ENCODE data around the gene HSPA12B. TPM values are rescaled to one million over a fixed set of nuclear protein-coding genes. Genes with fewer than 3 reads are reported as not detected.
A peak's percentile ranks its signal among the peaks of the same experiment; 100 is the strongest.
"Not testable (repeated sequence)": the region's sequence is repeated elsewhere in the genome, so short reads cannot be mapped to it uniquely, and the experiment has no call there.

The HSPA12B gene
- total RNA-seq, 1 donor = 0.18 TPM

- DNase-seq (ENCODE audit: low read depth) = peak; percentile 58
- TF ChIP-seq, protein P1, sequence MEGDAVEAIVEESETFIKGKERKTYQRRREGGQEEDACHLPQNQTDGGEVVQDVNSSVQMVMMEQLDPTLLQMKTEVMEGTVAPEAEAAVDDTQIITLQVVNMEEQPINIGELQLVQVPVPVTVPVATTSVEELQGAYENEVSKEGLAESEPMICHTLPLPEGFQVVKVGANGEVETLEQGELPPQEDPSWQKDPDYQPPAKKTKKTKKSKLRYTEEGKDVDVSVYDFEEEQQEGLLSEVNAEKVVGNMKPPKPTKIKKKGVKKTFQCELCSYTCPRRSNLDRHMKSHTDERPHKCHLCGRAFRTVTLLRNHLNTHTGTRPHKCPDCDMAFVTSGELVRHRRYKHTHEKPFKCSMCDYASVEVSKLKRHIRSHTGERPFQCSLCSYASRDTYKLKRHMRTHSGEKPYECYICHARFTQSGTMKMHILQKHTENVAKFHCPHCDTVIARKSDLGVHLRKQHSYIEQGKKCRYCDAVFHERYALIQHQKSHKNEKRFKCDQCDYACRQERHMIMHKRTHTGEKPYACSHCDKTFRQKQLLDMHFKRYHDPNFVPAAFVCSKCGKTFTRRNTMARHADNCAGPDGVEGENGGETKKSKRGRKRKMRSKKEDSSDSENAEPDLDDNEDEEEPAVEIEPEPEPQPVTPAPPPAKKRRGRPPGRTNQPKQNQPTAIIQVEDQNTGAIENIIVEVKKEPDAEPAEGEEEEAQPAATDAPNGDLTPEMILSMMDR (IDR thresholded peaks at IDR 0.05; ENCODE audit: insufficient read depth, low read length) = no peak
- H3K4me3 ChIP-seq (ENCODE audit: low read depth, low read length) = peak overlapping the region; percentile 85
Observed at GRCh38 chr20:3786126-3786484, 53.6 kb downstream of the HSPA12B start.

DNA sequence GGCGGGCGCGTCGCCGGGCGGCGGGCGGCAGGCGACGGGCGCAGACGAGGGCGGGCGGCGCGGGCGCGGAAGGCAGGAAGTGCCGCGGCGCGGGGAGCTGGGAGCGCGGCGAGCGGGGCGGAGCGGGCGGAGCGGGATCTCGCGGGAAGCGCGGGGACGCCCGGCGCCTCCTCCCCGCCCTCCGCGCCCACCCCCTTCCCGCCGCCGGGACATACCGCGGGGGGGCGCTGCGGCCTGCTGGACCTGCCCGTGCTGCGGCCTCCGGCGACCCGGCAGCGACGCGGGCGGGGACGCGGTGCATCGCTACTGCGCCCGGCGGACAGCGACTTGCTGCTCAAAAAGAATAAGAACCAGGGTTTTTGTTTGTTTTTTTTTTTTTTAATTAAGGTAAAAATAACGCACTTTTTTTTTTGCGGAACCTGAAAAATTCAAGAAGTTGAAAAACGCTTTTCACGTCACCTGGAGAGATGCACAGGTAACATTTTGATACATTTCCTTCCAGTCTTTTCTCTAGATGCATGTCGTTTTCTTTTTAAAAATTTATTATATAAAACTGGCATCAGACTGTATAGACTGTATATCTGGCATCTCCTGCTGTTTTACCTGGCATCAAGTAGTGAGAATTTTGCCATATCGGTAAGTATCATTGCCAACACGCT, 54.3 kb downstream of the HSPA12B start, which contains the start of gene CENPB:
Gene CENPB (minus strand): TSS at position 76 of the 659 bp plus-strand sequence. CDS start 257 bp downstream, outside the sequence.
- DNase-seq (ENCODE audit: low read depth) = peak; percentile 72
- H3K4me3 ChIP-seq (ENCODE audit: low read depth, low read length) = peak within 1 kb of the TSS; percentile 85
- TF ChIP-seq, protein P1 (IDR thresholded peaks at IDR 0.05; ENCODE audit: insufficient read depth, low read length) = peak; percentile 47

- DNase-seq (ENCODE audit: low read depth) = no peak
- TF ChIP-seq, protein P1 (IDR thresholded peaks at IDR 0.05; ENCODE audit: insufficient read depth, low read length) = no peak
- peak overlapping the region; percentile 57 for H3K4me3 ChIP-seq (ENCODE audit: low read depth, low read length)
Observed at GRCh38 chr20:3787324-3788014, 55.0 kb downstream of the HSPA12B start.

GRCh38 chr20:3788685-3789155, 56.2 kb downstream of the HSPA12B start:
- DNase-seq (ENCODE audit: low read depth) = no peak
- H3K4me3 ChIP-seq (ENCODE audit: low read depth, low read length) = no peak overlapping the region
- TF ChIP-seq, protein P1 (IDR thresholded peaks at IDR 0.05; ENCODE audit: insufficient read depth, low read length) = no peak

DNA sequence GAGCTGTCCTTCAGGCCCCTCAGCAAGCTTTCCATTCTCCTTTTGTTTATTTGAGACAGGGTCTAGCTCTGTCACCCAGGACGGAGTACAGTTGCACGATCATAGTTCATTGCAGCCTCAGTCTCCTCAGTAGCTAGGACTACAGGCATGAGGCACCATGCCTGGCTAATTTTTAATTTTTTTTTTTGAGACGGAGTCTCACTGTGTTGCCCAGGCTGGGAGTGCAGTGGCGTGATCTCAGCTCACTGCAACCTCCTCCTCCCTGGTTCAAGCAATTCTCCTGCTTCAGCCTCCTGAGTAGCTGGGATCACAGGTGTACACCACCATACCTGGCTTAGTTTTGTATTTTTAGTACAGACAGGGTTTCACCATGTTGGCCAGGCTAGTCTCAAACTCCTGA, 56.7 kb downstream of the HSPA12B start:
- H3K4me3 ChIP-seq (ENCODE audit: low read depth, low read length); DNase-seq (ENCODE audit: low read depth): not testable (repeated sequence)

- DNase-seq (ENCODE audit: low read depth); H3K4me3 ChIP-seq (ENCODE audit: low read depth, low read length): not testable (repeated sequence)
Observed at GRCh38 chr20:3794168-3794567, 61.7 kb downstream of the HSPA12B start.

DNA sequence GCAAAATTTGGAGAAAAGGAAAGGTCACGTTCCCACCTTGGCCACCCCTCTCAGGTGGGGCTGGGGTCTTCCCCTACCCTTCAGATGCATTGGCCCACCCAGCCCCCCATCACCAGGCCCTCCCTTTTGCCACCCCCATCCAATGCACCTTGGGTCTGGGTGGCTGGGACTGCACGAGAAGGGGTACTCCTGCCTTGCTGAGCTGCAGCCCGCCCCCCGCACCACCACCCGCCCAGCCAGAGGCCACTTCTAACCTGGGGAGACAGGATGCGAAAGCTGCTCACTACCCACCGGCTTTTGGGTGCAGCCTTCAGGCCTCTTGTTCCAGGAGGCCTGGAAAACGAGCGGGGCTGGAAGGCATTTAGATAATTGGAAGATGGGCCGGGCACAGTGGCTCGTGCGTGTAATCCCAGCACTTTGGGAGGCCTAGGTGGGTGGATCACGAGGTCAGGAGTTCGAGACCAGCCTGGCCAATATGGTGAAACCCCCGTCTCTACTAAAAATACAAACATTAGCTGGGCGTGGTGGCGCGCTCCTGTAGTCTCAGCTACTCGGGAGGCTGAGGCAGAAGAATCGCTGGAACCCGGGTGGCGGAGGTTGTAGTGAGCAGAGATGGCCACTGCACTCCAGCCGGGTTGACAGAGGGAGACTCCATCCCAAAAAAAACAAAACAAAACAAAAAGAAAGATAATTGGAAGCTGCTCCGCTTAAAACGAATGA, 62.4 kb downstream of the HSPA12B start:
- DNase-seq (ENCODE audit: low read depth) = no peak
- H3K4me3 ChIP-seq (ENCODE audit: low read depth, low read length) = peak overlapping the region; percentile 96
- TF ChIP-seq, protein P1 (IDR thresholded peaks at IDR 0.05; ENCODE audit: insufficient read depth, low read length) = no peak

Data from fibroblast of the aortic adventitia (primary cell).